ENCODE data around the gene FRRS1L. TPM values are rescaled to one million over a fixed set of nuclear protein-coding genes. Genes with fewer than 3 reads are reported as not detected.
A peak's percentile ranks its signal among the peaks of the same experiment; 100 is the strongest.

The FRRS1L gene
- total and polyA plus RNA-seq, 2 of the 13 experiments (the other 11 are each of a cell fraction or from before 2014, with no cell fraction given) = 0.02 to 0.03 TPM

GRCh38 chr9:109101202-109101595 lies 65.8 kb downstream of the FRRS1L start:
- no peak overlapping the region for H3K4me2 ChIP-seq (ENCODE audit: low read depth, low read length)
- peaks cover 60% of the 10 kb centered on the region for H3K4me1 ChIP-seq (ENCODE audit: insufficient read depth, low read length)
- 90% methylated on average over 3 of the region's 3 CpGs for WGBS (ENCODE audit: low lambda C conversion rate)
- FAIRE-seq = no peak
- H2AFZ ChIP-seq (ENCODE audit: low read length) = no peak overlapping the region
- H3K36me3 ChIP-seq (replicated peaks in 1 of 2; ENCODE audit: control insufficient read depth in 1 of 2, insufficient read depth in 2 of 2, low read length in 2 of 2) = peaks cover 8 to 32% of the 10 kb centered on the region in 2 experiments
- DNase-seq (ENCODE audit: low spot score) = no peak
- 0 out of 2 replicates have a peak, but pooled peaks cover 8% of the 10 kb centered on the region for H3K9me3 ChIP-seq (ENCODE audit: low read length)
- no peaks in the 10 kb centered on the region for H3K27me3 ChIP-seq (ENCODE audit: control insufficient read depth in 1 of 2, insufficient read depth in 2 of 2, low read length in 2 of 2)
- no TSS peak for BruUV-seq (replicated peaks)
- no peak overlapping the region for H3K9ac ChIP-seq (ENCODE audit: insufficient read depth, low read depth, low read length)
- intact Hi-C loops (cut with micrococcal nuclease; ENCODE audit: unreplicated experiment) (no loop called here), in situ Hi-C loops (cut with HindIII; ENCODE audit: extremely low pct_ligation_motif_present, low pct_unique_long_range_greater_than_20kb) (no loop called here)
- no peak for TF ChIP-seq ZNF878 (CRISPR knock-in tag; IDR thresholded peaks at IDR 0.05)
- TF ChIP-seq CREM (IDR thresholded peaks at IDR 0.05) = no peak
- TF ChIP-seq CREM (CRISPR knock-in tag; IDR thresholded peaks at IDR 0.05) = no peak
- TF ChIP-seq HHEX (CRISPR knock-in tag; IDR thresholded peaks at IDR 0.05) = no peak
- TF ChIP-seq ZNF776 (CRISPR knock-in tag; IDR thresholded peaks at IDR 0.05) = no peak
- TF ChIP-seq ZSCAN25 (CRISPR knock-in tag; IDR thresholded peaks at IDR 0.05) = no peak
- TF ChIP-seq, protein P1, sequence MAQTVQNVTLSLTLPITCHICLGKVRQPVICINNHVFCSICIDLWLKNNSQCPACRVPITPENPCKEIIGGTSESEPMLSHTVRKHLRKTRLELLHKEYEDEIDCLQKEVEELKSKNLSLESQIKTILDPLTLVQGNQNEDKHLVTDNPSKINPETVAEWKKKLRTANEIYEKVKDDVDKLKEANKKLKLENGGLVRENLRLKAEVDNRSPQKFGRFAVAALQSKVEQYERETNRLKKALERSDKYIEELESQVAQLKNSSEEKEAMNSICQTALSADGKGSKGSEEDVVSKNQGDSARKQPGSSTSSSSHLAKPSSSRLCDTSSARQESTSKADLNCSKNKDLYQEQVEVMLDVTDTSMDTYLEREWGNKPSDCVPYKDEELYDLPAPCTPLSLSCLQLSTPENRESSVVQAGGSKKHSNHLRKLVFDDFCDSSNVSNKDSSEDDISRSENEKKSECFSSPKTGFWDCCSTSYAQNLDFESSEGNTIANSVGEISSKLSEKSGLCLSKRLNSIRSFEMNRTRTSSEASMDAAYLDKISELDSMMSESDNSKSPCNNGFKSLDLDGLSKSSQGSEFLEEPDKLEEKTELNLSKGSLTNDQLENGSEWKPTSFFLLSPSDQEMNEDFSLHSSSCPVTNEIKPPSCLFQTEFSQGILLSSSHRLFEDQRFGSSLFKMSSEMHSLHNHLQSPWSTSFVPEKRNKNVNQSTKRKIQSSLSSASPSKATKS (CRISPR knock-in tag; IDR thresholded peaks at IDR 0.05) = no peak
- no peak for TF ChIP-seq ZNF441 (CRISPR knock-in tag; IDR thresholded peaks at IDR 0.05; ENCODE audit: borderline replicate concordance)
- H3K4me3 ChIP-seq (replicated peaks in 1 of 3; ENCODE audit: insufficient read depth in 1 of 3, low read depth in 2 of 3, low read length in 3 of 3) = no peak overlapping the region
- H4K20me1 ChIP-seq (ENCODE audit: insufficient read depth, low read length) = no peaks in the 10 kb centered on the region
- ChIA-PET POLR2A (interaction anchor here (1.2 to 2.1 kb wide), 3 partner anchors 8 to 18 kb away, joined by 3 to 9 read pairs (median 4); partner anchors contain the start of gene TMEM245), CTCF (ENCODE audit: low intra/inter-chr PET ratio, low total read pairs) (no interaction called here)
- peaks cover 99% of the 10 kb centered on the region for H3K79me2 ChIP-seq (ENCODE audit: insufficient read depth, low read length)
- H3K27ac ChIP-seq (ENCODE audit: extremely low read length, insufficient read depth, low read length) = peak overlapping the region; percentile 18
- ATAC-seq = no peak

Data from HepG2 (cell line).